Activated naive CD8-positive, alpha-beta T cell treated with anti-CD3 and anti-CD28 coated beads, Interleukin-2, amount 50 U/mL, for 24 hours (primary cell): ENCODE data around the gene DENND5A.

Experiments
- ATAC-seq: fragments of 150-1000 bp; cut with Tn5 transposase; one replicate; pipeline ENCODE4 v1.10.0; 2021
- DNase-seq: peaks from one replicate; pipeline ENCODE4 v3.0.0; 2021
- H3K27ac Mint-ChIP-seq: one replicate; pipeline ENCODE4 v1.8.0; 2021; ENCODE audit warnings: mild to moderate bottlenecking, mixed read lengths
- H3K27me3 Mint-ChIP-seq: one replicate; pipeline ENCODE4 v1.8.0; 2021; ENCODE audit warnings: mixed read lengths
- H3K36me3 Mint-ChIP-seq: one replicate; pipeline ENCODE4 v1.8.0; 2021; ENCODE audit warnings: low read depth, mixed read lengths
- H3K4me1 Mint-ChIP-seq: one replicate; pipeline ENCODE4 v1.8.0; 2021; ENCODE audit warnings: mixed read lengths
- H3K4me3 Mint-ChIP-seq: one replicate; pipeline ENCODE4 v1.8.0; 2021; ENCODE audit warnings: mild to moderate bottlenecking, moderate library complexity, mixed read lengths
- H3K9me3 Mint-ChIP-seq: one replicate; pipeline ENCODE4 v1.8.0; 2021; ENCODE audit warnings: mixed read lengths

The DENND5A gene

GRCh38 chr11:9089061-9089460, 176.1 kb downstream of the DENND5A start:
- H3K9me3 Mint-ChIP-seq: no peaks in the 10 kb centered on the region

More at GRCh38 chr11:9089061-9089460, 176.1 kb downstream of the DENND5A start:
- no peak overlapping the region for H3K27ac Mint-ChIP-seq
- H3K4me1 Mint-ChIP-seq: peaks cover 3% of the 10 kb centered on the region
- no peak for ATAC-seq
- no peaks in the 10 kb centered on the region for H3K36me3 Mint-ChIP-seq
- no peak for DNase-seq
- no peak overlapping the region for H3K4me3 Mint-ChIP-seq
- peaks cover 59% of the 10 kb centered on the region for H3K27me3 Mint-ChIP-seq
